Right kidney (tissue), 1 donor: ENCODE results near the gene PRKAR2B.
"Not testable (repeated sequence)": the region's sequence is repeated elsewhere in the genome, so short reads cannot be mapped to it uniquely, and the experiment has no call there.

ENCODE experiments used
- DNase-seq: peaks from one replicate; pipeline ENCODE4 v3.0.0-alpha.2; 2016

The PRKAR2B gene

GRCh38 chr7:107154826-107155225, 110.3 kb downstream of the PRKAR2B start:
- no peak for DNase-seq

DNA sequence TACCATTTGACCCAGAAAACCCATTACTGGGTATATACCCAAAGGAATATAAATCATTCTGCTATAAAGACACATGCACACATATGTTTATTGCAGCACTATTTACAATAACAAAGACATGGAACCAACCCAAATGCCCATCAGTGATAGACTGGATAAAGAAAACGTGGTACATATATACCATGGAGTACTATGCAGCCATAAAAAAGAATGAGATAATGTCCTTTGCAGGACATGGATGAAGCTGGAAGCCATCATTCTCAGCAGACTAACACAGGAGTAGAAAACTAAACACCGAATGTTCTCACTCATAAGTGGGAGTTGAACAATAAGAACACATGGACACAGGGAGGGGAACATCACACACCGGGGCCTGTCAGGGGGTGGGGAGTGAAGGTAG, 111.2 kb downstream of the PRKAR2B start:
- DNase-seq, result not testable (repeated sequence)

GRCh38 chr7:107157091-107157490, 112.6 kb downstream of the PRKAR2B start:
- no peak for DNase-seq

GRCh38 chr7:107158028-107158427, 113.5 kb downstream of the PRKAR2B start:
- DNase-seq, result no peak

DNA sequence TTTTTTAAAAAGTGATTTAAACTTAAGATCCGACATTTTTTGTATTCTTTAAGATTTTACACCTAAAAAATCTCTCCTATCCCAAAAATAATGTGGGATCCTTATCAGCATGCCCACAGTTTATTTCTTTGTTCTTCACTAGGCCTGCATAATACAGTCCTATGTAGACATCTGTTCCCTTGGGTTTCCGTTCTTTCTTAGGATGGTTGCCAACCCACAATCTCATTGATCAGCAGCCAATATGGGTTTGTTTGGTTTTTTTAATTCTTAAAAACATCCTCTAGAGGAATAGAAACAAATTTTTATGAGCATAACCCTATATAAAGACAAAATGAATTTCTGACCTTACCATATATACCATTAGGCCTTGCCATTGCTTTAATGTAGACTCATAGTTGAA, 115.9 kb downstream of the PRKAR2B start:
- no peak for DNase-seq

DNA sequence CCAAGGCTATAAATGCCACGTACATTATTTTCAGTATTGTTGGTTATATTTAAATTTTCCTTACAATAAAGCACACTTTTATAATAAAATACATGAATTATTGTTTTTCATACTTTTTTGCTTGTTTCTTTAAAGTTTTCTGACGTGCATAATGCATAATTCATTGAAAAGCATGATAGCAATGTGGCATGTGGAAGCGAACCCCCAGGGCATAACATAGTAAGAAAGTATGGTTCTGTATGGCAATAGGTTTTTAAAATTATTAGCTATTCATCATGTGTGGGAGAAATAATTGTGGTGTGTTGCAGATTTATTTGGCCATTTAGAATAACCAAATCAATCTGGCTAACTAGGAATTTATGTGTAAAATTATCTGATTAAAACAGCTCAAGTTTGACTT, 116.9 kb downstream of the PRKAR2B start:
- DNase-seq, result no peak

DNA sequence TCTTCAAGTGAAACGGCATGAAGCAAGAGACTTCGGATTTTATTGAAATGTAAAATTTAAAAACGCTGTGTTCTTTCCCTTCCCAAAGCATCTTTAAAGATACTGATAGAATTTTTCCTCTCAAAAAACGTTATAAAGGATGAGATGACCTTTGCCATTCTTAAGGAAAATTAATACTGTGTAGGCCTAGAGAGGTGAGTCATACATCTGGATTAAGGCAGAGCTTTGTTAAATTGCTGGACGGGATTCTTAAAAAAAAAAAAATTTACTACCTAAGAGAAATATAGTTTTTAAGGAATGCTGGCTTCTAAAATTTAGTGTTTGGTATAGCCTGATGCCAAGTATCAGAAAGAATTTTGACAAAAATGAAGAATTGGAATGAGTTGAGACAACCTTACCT, 118.0 kb downstream of the PRKAR2B start:
- DNase-seq, result no peak

- no peak for DNase-seq
These were observed 119.6 kb downstream of the PRKAR2B start for GRCh38 chr7:107164092-107164491.

DNA sequence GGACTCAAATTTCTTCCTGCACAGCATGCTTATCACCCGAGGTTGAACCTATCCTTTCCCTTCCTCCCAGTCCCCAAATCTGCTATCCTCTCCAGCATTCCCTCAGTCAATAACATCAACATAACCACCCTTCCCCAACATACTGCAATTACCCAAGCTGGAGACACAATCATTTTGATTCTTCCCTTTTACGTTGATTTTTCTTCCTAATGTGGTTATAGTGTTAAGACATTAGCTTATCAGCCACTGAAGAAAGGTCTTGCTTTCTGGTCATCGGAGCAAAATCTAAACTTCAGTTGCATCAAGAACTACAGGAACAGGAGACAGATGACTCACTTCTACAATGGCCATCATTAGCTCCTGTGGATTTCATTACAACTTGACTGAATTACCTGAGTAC, 120.8 kb downstream of the PRKAR2B start:
- DNase-seq, result no peak

- DNase-seq, result no peak
These were observed 122.4 kb downstream of the PRKAR2B start for GRCh38 chr7:107166736-107167426.

GRCh38 chr7:107167483-107168232, 123.2 kb downstream of the PRKAR2B start:
- peak; percentile 35 for DNase-seq

GRCh38 chr7:107168233-107169119, 124.0 kb downstream of the PRKAR2B start, which contains the start of gene HBP1:
HBP1 (plus strand) TSS chr7:107169003; CDS start chr7:107179894, 10,891 bp downstream.
- DNase-seq, result peak; percentile 99

DNA sequence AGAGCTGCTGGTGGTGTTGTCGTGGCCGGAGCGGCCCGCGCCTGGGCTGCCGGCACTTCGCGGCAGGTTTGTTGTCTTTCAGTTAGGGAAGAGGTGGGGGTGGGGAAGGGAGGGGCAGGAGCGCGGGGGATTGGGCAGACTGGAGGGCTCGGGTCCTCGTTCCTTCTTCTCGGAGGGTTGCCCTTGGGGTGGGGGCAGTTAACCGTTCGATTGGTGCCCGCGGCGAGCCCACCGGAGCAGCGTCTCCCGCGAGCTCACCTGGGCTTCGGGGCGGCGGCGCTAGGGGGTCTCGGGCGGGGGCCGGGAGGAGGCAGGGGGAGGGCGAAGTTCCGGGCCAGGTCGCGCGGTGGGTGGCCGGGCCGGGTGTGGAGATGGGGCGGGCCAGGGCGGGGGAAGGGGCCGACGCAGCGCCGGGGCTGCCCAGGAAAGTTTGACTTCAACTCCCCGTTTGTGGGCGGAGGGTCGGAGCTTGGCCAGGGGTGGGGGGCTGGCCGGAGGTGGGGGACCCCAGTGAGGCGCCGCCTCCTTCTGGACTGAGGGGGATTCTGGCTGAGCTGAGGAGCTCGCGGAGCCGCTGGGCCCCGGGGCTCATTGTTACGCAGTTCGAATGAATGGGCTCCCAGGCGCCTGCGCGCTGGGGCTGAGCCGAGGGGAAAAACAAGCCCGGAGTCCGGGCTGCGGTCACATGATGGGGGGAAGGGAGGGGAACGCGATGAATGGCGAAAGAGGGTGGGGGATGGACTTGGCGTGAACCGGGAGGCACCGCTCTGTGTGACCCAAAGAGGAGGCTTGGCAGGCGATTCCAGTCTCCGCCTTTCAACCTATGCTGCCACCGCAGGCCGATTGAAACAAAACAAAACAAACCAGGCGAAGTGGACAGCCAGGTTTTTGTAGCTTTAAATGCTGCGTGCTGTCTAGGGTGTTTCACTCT, 124.9 kb downstream of the PRKAR2B start:
- DNase-seq, result peak; percentile 79

DNA sequence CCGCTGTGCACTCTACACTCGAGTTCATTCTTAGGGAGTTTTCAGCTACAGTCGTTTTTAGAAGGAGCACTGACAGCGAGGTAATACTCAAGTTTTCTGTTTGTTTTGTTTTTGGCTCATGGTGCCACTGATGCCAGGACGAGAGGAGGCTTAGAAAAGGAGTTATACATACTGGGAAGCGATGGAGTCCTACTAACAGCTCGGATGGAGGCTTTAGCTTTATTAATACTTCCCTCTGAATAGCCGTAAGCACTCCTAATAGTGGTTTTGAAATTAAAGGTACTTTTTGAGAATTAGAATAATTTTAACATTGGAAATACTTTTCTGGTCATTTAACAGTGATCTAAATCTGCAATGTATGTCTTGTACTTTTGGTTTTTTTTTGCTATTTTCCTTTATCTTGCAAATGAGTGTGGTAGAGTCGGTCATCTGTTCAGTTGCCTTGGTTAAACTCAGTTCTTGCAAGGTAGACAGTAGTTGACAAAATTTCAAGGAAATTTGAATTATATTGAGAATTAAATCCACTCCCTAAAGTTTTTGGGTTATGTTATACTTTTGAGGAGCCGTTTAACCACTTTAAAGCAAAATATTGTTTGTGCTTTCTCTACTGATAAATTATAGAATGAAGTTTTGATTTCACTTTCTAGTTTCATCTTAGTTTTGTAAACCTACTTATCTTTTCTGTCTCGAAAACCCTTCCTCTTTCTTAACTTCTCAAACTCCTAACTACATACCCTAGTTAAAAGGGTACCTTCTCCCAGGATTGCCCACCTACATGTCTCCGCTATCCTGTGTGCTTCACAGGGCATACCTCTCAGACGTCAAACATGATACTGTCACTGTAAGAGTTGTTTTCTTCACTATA, 125.8 kb downstream of the PRKAR2B start:
- no peak for DNase-seq

- no peak for DNase-seq
These were observed 127.0 kb downstream of the PRKAR2B start for GRCh38 chr7:107171496-107171895.

GRCh38 chr7:107172276-107173032, 127.9 kb downstream of the PRKAR2B start:
- DNase-seq, result no peak

DNA sequence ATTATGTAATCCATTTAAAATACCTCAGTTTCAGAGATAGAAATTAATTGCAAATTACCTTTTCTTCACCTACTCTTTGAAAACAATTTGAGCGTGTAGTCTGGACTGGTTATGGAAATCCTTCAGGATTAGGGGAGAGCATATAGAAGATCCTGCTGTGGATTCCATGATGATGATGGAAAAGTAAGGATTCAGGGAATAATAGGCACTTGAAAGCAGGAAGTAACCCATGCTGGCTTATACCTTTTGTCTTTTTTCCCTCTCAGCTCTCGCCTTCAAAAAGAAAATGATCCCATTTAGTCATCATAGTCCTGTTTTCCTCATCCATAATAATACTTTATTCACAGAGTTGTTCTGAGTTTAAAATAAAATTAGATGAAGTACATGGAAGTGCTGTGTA, 128.7 kb downstream of the PRKAR2B start:
- DNase-seq, result no peak

GRCh38 chr7:107173691-107174406, 129.3 kb downstream of the PRKAR2B start:
- DNase-seq, result no peak
